Pancreas (tissue), 10 donors: ENCODE data around the gene MTF1. TPM values are rescaled to one million over a fixed set of nuclear protein-coding genes. Genes with fewer than 3 reads are reported as not detected.
A peak's percentile ranks its signal among the peaks of the same experiment; 100 is the strongest.

Experiments used
- ATAC-seq, 4 donors: fragments of 200-7000 bp; cut with Tn5 transposase; one replicate each; pipeline versions ENCODE4 v1.8.0 to v1.9.1; 2020; ENCODE audit warnings: mild to moderate bottlenecking in 4 of 4, moderate library complexity in 4 of 4
- DNase-seq, 6 donors: peaks; one replicate each; pipeline ENCODE4 v3.0.0-alpha.2; 2020
- FAIRE-seq: peaks from 2 replicates; lab custom pipeline; 2012; peaks lifted over from hg19 to GRCh38; lab: Jason Lieb, UNC
- H3K27ac ChIP-seq, 4 donors: fragments of 200-600 bp; sonication (generic); 1 replicate in 3 of 4; 2 replicates in 1 of 4; pipeline versions ENCODE4 v1.5.0 to v1.8.0; 2020
- H3K27me3 ChIP-seq, 4 donors: fragments of 200-600 bp; one replicate each; pipeline ENCODE4 v1.8.0; 2021
- H3K36me3 ChIP-seq, 3 donors: fragments of 200-600 bp; sonication (generic) in 1 of 3; one replicate each; pipeline versions ENCODE4 v1.5.0 to v1.8.0; 2020 to 2021
- H3K4me1 ChIP-seq, 3 donors: fragments of 200-600 bp; one replicate each; pipeline ENCODE4 v1.8.0; 2021
- H3K4me3 ChIP-seq, 4 donors: fragments of 200-600 bp; sonication (generic) in 2 of 4; one replicate each; pipeline versions ENCODE4 v1.5.0 to v1.8.0; 2020 to 2021
- H3K9me3 ChIP-seq, 4 donors: fragments of 200-600 bp; one replicate each; pipeline ENCODE4 v1.8.0; 2021
- whole genome bisulfite sequencing, 2 donors: extraction: QIAGEN DNeasy Blood & Tissue Kit; methylation state at CpG; one replicate each; pipeline ENCODE4 v1.1.7; 2013; 5-methylcytosine and 5-hydroxymethylcytosine counted together
- intact Hi-C, 3 donors: fragments of 100-400 bp; cut with DNase I; formaldehyde crosslinking; loops; one replicate each; pipeline versions ENCODE4 v1.11.1 to v1.14.2; 2022
- polyA plus RNA-seq, 2 donors: library from polyadenylated mRNA; stranded (reverse); fragments of 200-250 nt; gene quantifications; one replicate each; pipeline ENCODE4 v1.2.3, GENCODE V29; 2013
- total RNA-seq, 6 donors: library from RNA; stranded (reverse); fragmentation: NEBNext Ultra II Directional in 4 of 6; extraction: Animal tissue kit (Norgen Biotek cat#: 25700) in 4 of 6; gene quantifications; one replicate each; pipeline versions ENCODE4 v1.2.1 to v1.2.4, GENCODE V29; 2021 to 2023
- TF ChIP-seq, protein P1 (sequence below), 4 donors: fragments of 200-600 bp; sonication (generic) in 3 of 4; IDR thresholded peaks; one replicate each; pipeline versions ENCODE4 v1.5.0 to v1.8.0; 2021; ENCODE audit warnings: antibody characterized with exemption in 4 of 4
- donor health status: healthy with polysubstance abuse.
- donor health status: DM: no; HTN: no; CAD: no; lungs with moderate emphysema.
- donor health status: DM: no; HTN: no; CAD: no.
- donor health status: control.
- donor health status: control.
- donor health status: Bipolar disorder and iron deficiency.
- donor health status: DM: yes; HTN: yes; CAD: no.
- donor health status: DM: no; HTN: no; CAD: no.
- donor health status: DM: no; HTN: no; CAD: no.
- donor health status: DM: yes; HTN: yes; CAD: no.

The MTF1 gene
- total and polyA plus RNA-seq, 8 donors = 1.4 to 13.5 (median 7.2) TPM

DNA sequence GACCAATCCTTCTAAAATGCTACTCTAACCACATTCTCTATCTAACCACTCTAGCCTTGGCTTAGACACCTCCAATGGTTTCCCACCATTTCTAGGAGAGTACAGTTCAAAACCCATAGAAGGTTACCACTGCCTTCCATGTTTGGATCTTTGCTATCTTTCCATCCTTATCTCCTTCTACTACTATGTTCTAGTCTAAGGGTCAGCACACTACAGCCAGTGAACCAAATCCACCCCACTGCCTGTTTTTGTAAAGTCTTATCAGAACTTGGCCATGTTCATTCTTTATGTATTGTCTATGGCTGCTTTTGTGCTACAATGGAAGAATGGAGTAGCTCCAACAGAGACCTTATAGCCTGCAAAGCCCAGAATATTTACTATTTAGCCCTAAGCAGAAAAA lies 6.2 kb downstream of the MTF1 start:
- FAIRE-seq (no peak), DNase-seq (no peak), ATAC-seq (no peak)
- no peaks in the 10 kb centered on the region for H3K9me3 ChIP-seq
- H3K27me3 ChIP-seq = no peaks in the 10 kb centered on the region
- no peak overlapping the region for H3K4me3 ChIP-seq
- intact Hi-C loops = no loop called here
- no peak overlapping the region for H3K27ac ChIP-seq
- no peaks in the 10 kb centered on the region for H3K36me3 ChIP-seq
- peaks cover 0 to 10% (median 4%) of the 10 kb centered on the region in 3 donors for H3K4me1 ChIP-seq
- TF ChIP-seq, protein P1, sequence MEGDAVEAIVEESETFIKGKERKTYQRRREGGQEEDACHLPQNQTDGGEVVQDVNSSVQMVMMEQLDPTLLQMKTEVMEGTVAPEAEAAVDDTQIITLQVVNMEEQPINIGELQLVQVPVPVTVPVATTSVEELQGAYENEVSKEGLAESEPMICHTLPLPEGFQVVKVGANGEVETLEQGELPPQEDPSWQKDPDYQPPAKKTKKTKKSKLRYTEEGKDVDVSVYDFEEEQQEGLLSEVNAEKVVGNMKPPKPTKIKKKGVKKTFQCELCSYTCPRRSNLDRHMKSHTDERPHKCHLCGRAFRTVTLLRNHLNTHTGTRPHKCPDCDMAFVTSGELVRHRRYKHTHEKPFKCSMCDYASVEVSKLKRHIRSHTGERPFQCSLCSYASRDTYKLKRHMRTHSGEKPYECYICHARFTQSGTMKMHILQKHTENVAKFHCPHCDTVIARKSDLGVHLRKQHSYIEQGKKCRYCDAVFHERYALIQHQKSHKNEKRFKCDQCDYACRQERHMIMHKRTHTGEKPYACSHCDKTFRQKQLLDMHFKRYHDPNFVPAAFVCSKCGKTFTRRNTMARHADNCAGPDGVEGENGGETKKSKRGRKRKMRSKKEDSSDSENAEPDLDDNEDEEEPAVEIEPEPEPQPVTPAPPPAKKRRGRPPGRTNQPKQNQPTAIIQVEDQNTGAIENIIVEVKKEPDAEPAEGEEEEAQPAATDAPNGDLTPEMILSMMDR (IDR thresholded peaks at IDR 0.05) = no peak

DNA sequence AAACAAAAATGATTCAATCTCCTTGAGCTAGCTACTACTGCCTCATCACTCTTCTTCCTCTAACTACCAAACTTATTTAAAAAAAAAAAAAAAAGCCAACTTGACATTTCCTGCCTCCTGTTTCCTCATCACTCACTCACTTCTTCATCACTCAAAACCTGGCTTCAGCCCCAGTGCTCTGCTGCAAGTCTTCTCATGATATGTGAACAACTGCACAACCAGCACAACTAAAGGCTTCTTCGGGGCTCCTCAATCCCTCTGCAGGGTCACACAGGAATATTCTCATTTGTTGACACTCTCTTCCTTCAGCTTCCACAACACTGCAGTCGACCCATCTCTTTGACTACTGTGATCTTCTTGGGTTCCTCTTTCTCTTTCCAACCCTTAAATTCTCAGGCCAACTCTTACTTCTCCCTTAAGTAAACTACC lies 7.6 kb downstream of the MTF1 start:
- FAIRE-seq = no peak
- TF ChIP-seq, protein P1 (IDR thresholded peaks at IDR 0.05) = no peak
- Histone ChIP-seq H3K27ac (no peak overlapping the region), H3K4me3 (no peak overlapping the region), H3K9me3 (no peaks in the 10 kb centered on the region), H3K4me1 (peaks cover 0 to 10% (median 0%) of the 10 kb centered on the region in 3 donors), H3K27me3 (no peaks in the 10 kb centered on the region), H3K36me3 (no peaks in the 10 kb centered on the region)
- DNase-seq = no peak
- peak in 2 of 4 donors; percentile 23 to 30 for ATAC-seq
- WGBS, 2 donors = 69 to 74% methylated on average over 2 of the region's 2 CpGs
- intact Hi-C loops = no loop called here

DNA sequence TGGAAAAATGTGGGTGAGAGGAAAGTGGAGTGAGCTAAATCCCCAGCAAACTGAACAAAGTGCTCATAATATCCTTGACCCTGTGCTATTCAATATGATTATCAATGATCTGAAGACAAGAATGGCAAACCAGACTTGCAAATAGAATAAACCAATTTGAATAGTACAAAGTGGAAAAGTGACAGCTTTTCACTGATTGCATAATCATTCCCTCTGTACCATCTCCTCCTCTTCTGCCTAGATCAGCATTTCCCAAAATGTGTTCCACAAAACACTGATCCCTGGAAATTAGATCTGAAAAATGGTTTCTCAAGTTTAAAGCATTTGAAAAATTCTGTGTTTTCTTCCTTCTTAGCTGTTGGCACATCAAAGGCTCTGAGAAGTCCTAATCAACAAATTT lies 8.1 kb downstream of the MTF1 start:
- FAIRE-seq (no peak), DNase-seq (no peak), ATAC-seq (no peak)
- H3K9me3 ChIP-seq = no peaks in the 10 kb centered on the region
- H3K27ac ChIP-seq = no peak overlapping the region
- H3K4me3 ChIP-seq = no peak overlapping the region
- no peaks in the 10 kb centered on the region for H3K27me3 ChIP-seq
- peaks cover 0 to 15% (median 0%) of the 10 kb centered on the region in 3 donors for H3K4me1 ChIP-seq
- intact Hi-C loops = no loop called here
- H3K36me3 ChIP-seq = no peaks in the 10 kb centered on the region
- TF ChIP-seq, protein P1 (IDR thresholded peaks at IDR 0.05) = no peak

DNA sequence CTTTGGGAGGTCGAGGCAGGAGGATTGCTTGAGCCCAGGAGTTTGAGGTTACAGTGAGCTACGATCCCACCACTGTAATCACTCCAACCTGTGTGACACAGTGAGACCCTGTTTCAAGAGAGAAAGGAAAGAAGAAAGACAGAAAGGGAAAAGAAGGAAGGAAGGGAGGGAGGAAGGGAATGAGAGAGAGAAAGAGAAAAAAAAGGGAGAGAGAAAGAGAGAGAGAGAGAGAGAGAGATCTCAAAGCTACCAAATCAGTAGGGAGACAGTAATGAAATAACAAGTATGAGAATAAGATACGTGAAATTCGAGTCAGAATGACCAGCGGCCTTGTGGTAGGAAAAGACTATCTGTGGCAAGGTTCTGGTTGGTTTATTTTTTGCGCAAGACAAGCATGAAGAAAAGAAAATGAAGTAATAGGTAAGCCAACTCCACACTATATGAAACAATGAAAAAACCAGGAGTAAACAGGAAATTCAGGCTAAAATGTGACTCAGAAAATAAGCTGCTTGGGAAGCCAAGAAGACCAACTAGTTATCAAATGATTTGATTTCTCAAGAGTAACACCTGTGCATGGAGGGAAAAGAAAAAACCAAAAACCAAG lies 8.9 kb downstream of the MTF1 start:
- no peak overlapping the region for H3K4me3 ChIP-seq
- no peaks in the 10 kb centered on the region for H3K27me3 ChIP-seq
- intact Hi-C loops = no loop called here
- FAIRE-seq = no peak
- WGBS, 2 donors = 89 to 93% methylated on average over 6 of the region's 6 CpGs
- TF ChIP-seq, protein P1 (IDR thresholded peaks at IDR 0.05) = no peak
- no peak for DNase-seq
- H3K4me1 ChIP-seq = peaks cover 0 to 15% (median 0%) of the 10 kb centered on the region in 3 donors
- H3K9me3 ChIP-seq = no peaks in the 10 kb centered on the region
- H3K27ac ChIP-seq = no peak overlapping the region
- ATAC-seq = no peak
- H3K36me3 ChIP-seq = no peaks in the 10 kb centered on the region

DNA sequence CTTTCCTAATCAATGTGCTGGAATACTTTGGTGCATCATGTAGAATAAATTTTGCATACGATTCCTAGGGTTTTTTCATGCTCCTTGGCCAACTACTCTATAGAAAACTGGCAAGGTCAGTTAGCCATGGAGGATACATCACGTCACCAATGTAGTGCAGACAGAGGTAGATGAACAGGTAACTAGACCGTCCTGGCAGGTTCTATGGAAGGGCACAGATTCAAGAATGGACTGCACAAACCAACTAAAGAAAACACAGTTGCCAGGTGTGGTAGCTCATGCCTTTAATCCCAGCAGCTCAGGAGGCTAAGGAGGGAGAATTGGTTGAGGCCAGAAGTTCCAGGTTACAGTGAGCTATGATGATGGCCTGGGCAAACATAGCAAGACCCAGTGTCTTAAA lies 9.9 kb downstream of the MTF1 start:
- Histone ChIP-seq H3K27me3 (no peaks in the 10 kb centered on the region), H3K4me3 (no peak overlapping the region), H3K27ac (no peak overlapping the region), H3K36me3 (no peaks in the 10 kb centered on the region), H3K9me3 (no peaks in the 10 kb centered on the region), H3K4me1 (peaks cover 0 to 22% (median 0%) of the 10 kb centered on the region in 3 donors)
- ATAC-seq = no peak
- no peak for FAIRE-seq
- intact Hi-C loops = no loop called here
- 88 to 91% methylated on average over 3 of the region's 3 CpGs for WGBS, 2 donors
- no peak for DNase-seq
- TF ChIP-seq, protein P1 (IDR thresholded peaks at IDR 0.05) = no peak
